HL-60 (cell line): ENCODE measurements around the gene UBTF.

Experiments
- POLR2AphosphoS5 ChIP-seq: IDR thresholded peaks from 2 replicates; pipeline ENCODE4 v1.6.1; 2012; ENCODE audit warnings: low read depth
- TF ChIP-seq, protein P1 (sequence below): IDR thresholded peaks from one replicate; pipeline ENCODE4 v1.5.1; 2011; ENCODE audit warnings: low read length, control low read depth, inconsistent platforms; ENCODE audit not compliant: insufficient read depth

DNA sequence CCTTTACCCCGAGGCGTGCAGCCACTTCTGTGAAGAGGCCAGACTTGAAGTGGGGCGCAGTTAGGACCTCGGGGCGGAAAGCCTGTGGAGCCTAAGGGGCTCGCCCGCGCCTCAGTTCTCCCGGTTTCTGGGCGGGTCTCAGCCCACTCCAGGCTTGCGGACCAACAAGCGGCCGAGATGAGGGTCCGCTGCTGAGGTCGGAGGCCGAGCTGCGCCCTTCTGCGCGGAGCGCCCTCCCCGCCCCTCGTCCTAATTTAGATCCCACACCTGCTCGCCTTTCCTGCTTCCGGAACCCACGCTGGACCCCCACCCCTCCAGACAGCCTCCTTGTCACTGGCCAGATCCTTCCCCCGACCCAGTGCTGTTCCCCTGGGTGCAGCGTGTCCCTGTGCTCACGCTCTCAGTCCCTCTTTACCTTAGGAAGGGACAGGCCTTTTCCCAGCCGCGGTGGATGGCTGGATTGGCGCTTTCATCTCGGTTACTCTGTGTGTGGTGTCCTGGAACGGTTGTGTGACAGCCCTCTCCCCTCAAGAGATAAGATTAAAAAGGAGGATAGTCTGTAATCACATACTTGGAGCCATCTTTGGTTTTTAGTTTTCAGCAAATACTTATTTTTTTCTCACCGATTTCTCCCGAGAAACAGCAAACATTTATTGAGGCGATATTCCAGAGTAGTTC lies 18.9 kb downstream of the UBTF start:
- TF ChIP-seq, protein P1, sequence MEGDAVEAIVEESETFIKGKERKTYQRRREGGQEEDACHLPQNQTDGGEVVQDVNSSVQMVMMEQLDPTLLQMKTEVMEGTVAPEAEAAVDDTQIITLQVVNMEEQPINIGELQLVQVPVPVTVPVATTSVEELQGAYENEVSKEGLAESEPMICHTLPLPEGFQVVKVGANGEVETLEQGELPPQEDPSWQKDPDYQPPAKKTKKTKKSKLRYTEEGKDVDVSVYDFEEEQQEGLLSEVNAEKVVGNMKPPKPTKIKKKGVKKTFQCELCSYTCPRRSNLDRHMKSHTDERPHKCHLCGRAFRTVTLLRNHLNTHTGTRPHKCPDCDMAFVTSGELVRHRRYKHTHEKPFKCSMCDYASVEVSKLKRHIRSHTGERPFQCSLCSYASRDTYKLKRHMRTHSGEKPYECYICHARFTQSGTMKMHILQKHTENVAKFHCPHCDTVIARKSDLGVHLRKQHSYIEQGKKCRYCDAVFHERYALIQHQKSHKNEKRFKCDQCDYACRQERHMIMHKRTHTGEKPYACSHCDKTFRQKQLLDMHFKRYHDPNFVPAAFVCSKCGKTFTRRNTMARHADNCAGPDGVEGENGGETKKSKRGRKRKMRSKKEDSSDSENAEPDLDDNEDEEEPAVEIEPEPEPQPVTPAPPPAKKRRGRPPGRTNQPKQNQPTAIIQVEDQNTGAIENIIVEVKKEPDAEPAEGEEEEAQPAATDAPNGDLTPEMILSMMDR = no peak
- peak; percentile 65 for TF ChIP-seq POLR2AphosphoS5
